HL-60/S4 treated with phorbol 12-myristate 13-acetate at 8.2 ng/mL for 4 days and 3 days (cell line): ENCODE results near the gene PTMS.
"Not testable (repeated sequence)": the region's sequence is repeated elsewhere in the genome, so short reads cannot be mapped to it uniquely, and the experiment has no call there.

Experiments used
- in situ Hi-C: fragments of 300-500 bp; cut with MboI; formaldehyde crosslinking; loops from 2 replicates; pipeline ENCODE4 v1.15.0; 2022; ENCODE audit warnings: low sequenced_read_pairs

PTMS gene

DNA sequence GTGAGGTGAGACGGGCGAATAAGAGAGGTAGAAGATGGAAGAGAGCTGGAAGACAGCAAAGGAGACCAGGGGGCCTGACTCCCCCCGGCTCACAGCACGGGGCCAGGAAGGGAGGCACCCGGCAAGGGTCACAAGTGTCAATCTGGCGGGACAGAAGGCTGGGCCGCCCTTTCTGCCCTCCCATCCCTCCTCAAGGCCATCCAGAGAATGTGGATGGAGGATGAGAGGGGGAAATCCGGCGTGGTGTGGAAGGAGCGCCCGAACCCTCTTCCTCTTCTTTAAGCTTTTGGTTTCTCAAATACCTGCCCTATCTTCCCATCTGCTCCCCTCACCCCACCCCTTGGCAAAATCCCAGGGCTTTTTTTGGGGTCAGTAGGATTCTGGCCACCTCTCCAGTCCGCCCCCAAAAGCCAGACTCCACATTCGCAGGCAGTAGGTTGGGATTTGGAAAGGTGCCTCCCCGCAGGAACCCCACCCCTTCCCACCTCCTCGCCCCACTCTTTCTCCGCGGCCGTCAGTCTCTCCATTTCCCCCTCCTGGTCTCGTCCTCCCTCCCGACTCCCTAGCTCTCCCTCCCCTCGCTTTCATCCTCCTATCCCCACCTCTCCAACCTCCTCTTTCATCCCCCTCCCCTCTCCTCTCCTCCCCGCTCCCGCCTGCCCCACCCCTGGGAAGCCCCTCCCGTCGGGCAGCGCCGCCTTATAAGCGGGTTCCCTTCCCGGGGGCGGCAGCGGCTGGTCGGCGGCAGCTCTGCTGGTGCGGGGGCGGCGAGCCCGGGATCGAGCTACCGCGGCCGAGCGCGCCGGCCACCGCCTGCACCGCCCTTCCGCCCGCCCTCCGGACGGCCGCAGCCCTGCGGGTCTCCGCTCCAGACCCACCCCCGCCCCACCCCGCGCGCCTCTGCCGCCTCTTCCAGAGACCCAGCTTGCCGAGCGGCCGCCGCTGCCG lies at the start of gene PTMS:
PTMS (plus strand) TSS at position 730 of the 948 bp plus-strand sequence. CDS start 343 bp downstream, outside the sequence.
- in situ Hi-C loops: no loop called here

DNA sequence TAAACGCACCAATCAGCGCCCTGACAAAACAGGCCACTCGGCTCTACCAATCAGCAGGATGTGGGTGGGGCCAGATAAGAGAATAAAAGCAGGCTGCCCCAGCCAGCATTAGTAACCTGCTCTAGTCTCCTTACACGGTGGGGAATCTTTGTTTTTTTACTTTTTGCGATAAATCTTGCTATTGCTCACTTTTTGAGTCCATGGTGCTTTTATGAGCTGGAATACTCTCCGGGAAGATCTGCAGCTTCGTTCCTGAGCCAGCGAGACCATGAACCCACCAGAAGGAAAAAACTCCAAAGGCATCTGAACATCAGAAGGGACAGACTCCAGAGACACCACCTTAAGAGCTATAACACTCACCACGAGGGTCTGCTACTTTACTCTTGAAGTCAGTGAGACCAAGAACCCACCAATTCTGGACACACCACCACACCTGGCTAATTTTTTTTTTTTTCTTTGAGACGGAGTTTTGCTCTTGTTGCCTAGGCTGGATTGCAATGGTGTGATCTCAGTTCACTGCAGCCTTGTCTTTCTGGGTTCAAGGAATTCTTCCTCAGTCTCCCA lies 49.2 kb upstream of the PTMS start:
- in situ Hi-C loops: no loop called here

DNA sequence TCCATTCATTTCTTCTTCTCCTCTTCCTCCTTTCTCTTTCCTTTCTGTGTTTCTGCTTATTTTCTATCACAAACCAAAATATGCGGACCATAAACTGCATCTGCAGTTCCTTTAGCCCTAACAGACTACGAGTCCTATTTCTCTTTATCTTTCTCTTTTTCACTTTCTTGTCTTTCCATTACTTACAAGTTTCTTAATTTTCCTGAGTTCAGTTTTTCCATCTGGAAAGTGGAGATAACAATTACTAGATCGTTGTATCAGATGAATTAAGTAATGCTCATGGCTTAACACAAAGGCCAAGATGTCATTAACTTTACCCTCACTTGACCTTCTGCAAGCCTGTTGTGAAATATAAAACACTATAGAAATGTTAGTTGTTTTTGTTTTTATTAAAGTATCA lies 43.3 kb upstream of the PTMS start:
- in situ Hi-C loops: no loop called here

GRCh38 chr12:6723607-6724408 lies 42.4 kb upstream of the PTMS start, which contains the start of gene COPS7A:
Gene COPS7A (plus strand): TSS chr12:6724046. CDS start chr12:6724657, 611 bp downstream.
- in situ Hi-C loops: no loop called here

DNA sequence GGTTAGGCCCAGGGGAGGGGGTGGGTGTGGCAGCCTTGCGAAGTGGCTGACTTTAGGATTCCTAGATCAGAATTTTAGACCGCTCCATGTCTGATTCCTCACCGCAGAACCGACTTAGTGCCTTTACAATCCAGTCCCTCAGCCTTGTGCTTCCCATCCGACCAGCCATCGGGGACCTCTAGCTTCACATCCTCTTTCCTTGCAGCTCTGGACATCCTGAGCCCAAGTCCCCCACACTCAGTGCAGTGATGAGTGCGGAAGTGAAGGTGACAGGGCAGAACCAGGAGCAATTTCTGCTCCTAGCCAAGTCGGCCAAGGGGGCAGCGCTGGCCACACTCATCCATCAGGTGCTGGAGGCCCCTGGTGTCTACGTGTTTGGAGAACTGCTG lies 41.8 kb upstream of the PTMS start:
- in situ Hi-C loops: no loop called here

DNA sequence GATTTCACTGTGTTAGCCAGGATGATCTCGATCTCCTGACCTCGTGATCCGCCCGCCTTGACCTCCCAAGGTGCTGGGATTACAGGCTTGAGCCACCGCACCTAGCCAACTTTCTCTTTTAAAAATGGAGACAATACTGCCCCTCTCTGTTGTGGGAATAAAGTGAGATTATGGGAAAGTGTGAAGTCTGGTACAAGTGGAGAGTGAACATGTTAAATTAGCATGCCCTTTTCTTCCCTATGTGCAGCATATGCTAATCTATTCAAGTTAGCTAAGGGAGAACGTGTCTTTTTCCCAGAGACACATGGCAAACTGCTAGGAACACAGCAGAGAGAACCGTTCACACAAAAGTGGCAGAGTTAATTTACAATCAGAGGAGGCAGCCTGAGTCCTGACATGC lies 40.8 kb upstream of the PTMS start:
- in situ Hi-C loops: no loop called here

DNA sequence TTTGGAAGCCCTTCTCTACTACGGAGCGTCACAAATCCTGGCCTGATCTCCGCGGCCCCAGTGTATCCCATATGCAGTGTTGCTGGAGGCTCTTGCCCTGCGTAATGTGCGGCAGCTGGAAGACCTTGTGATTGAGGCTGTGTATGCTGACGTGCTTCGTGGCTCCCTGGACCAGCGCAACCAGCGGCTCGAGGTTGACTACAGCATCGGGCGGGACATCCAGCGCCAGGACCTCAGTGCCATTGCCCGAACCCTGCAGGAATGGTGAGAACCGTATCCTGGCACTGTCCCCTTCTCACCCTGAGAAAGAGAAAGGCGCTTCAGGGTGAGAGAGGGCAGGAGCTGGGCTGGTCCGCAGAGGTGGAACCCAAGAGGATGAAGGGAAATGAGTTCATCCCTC lies 37.0 kb upstream of the PTMS start:
- in situ Hi-C loops: no loop called here

- in situ Hi-C loops: no loop called here
Observed at GRCh38 chr12:6730169-6730568, 36.0 kb upstream of the PTMS start.

GRCh38 chr12:6734506-6735387 lies 31.4 kb upstream of the PTMS start:
- in situ Hi-C loops: no loop called here

DNA sequence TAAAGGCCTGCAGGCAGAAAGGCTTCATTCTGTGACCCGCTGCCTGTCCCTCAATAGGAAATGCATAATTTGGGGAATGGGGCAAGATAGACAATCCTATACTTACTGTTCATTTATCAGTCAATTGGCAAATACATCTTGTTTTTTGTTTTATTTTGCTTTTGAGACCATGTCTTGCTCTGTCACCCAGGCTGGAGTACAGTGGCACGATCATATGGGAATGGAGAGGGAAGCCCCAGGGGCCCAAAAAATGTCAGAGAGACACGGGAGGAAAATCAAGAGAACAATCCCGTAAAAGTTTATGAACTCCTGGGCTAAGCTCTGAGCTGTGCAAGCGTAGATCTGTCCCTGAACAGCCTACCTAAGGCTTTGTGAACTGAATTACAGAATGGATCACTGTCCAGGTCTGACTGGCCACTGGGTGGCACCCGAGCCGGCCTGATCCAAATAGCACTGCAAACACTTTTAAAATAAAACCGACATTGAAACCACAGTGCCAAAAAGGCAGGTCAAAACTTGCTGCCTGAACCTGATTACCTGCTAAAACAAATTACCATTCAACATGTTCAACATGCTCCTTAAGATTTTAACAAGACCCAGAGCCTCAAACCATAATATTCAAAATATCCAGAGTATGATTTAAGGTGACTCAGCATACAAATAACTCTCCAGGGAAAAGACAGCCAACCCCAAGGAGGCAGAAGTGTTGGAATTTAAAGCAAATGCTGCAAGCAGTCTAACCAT lies 30.5 kb upstream of the PTMS start:
- in situ Hi-C loops: no loop called here

DNA sequence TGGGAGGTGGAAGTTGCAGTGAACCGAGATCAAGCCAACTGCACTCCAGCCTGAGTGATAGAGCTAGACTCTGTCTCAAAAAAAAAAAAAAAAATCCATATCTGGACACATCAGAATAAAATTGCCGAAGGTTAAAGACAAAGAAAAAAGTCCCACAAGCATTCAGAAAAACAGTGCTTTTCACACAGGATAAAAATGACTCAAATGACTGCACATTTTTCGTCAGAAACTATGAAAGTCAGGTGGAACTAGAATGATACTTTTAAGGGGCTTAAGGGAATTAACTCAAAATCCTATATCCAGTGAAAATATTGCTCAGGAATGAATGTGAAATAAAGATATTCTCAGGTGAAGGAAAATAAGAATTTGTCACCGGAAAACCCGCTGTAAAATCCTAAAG lies 29.4 kb upstream of the PTMS start:
- in situ Hi-C loops: no loop called here

DNA sequence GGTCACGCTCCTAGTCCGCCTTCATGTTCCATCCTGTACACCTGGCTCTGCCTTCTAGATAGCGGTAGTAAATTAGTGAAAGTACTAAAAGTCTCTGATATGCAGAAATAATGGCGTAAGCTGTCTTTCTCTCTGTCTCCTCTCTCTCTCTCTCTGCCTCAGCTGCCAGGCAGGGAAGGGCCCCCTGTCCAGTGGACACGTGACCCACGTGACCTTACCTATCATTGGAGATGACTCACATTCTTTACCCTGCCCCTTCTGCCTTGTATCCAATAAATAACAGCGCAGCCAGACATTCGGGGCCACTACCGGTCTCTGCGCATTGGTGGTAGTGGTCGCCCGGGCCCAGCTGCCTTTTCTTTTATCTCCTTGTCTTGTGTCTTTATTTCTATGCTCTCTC lies 24.1 kb upstream of the PTMS start:
- in situ Hi-C loops: not testable (repeated sequence)

DNA sequence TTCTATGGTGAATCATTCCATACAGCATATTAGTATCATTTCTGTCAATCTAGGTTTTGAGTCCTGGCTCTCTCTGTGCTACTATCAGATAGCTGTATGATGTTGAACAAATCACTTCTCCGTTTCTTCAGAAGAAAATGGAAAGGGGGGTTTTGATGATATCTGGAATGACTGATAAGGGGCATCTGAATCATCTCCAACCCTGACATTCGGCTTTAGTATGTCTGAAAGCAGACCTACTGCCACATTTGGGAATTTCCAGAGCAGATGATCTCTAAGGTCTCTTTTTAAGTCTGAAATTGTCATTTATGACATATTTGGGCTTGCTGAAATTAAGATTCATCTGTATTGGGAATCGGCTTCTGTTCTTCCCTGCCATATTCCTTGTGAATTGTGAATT lies 23.3 kb upstream of the PTMS start:
- in situ Hi-C loops: no loop called here

- in situ Hi-C loops: not testable (repeated sequence)
Observed at GRCh38 chr12:6743300-6743699, 22.9 kb upstream of the PTMS start.

- in situ Hi-C loops: no loop called here
Observed at GRCh38 chr12:6745741-6746525, 20.2 kb upstream of the PTMS start.

- in situ Hi-C loops: no loop called here
Observed at GRCh38 chr12:6747216-6747615, 18.9 kb upstream of the PTMS start.

- in situ Hi-C loops: no loop called here
Observed at GRCh38 chr12:6748761-6749160, 17.4 kb upstream of the PTMS start.

DNA sequence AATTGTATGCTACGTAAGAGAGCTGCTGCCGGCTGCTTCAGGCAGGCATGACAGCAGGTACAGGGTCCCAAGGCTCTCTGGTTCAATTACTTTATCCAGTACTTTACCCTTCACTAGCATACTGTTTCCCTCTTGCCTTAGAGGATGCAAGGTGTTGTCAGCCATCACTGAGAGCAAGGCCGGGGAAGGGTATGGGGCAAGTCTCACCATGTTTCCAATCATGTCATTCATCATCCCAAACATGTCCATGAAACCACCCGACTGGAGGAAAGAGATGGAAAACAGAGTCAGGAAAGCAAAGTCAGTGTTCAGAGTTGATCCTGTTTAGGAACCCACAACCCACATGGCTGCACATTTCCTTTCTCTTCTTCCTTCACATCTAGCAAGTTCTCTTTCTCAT lies 15.7 kb upstream of the PTMS start:
- in situ Hi-C loops: loop anchor here (10.0 kb wide), 1 partner anchor 74 kb away; the partner anchor contains the start of genes GPR162 and P3H3

DNA sequence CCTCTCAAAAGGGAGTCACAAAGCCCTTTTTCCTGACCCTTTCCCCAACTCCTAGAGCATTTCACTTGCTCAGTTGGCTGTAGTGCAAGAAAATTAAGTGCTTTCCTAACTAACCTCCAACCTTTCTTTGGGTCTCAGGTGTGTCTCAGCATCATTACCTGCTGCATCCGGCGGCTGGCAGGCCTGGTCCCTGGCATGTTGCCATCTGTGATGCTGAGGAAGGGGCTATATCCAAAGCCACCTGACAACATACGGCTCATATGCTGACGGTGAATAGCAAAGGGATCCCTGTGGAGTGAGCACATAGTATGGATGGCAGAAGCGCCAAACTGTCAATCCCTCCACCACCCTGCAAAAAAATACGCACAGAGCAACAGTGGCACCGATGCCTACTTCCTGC lies 14.4 kb upstream of the PTMS start:
- in situ Hi-C loops: loop anchor here (10.0 kb wide), 1 partner anchor 73 kb away; the partner anchor contains the start of genes GPR162 and P3H3
